CD4-positive, alpha-beta T cell treated with Interleukin-10 for 1 hour (primary cell): ENCODE results near the gene HOOK2.

Experiments
- DNase-seq: peaks from one replicate; pipeline ENCODE4 v3.0.0-alpha.2; 2020

HOOK2 gene

DNA sequence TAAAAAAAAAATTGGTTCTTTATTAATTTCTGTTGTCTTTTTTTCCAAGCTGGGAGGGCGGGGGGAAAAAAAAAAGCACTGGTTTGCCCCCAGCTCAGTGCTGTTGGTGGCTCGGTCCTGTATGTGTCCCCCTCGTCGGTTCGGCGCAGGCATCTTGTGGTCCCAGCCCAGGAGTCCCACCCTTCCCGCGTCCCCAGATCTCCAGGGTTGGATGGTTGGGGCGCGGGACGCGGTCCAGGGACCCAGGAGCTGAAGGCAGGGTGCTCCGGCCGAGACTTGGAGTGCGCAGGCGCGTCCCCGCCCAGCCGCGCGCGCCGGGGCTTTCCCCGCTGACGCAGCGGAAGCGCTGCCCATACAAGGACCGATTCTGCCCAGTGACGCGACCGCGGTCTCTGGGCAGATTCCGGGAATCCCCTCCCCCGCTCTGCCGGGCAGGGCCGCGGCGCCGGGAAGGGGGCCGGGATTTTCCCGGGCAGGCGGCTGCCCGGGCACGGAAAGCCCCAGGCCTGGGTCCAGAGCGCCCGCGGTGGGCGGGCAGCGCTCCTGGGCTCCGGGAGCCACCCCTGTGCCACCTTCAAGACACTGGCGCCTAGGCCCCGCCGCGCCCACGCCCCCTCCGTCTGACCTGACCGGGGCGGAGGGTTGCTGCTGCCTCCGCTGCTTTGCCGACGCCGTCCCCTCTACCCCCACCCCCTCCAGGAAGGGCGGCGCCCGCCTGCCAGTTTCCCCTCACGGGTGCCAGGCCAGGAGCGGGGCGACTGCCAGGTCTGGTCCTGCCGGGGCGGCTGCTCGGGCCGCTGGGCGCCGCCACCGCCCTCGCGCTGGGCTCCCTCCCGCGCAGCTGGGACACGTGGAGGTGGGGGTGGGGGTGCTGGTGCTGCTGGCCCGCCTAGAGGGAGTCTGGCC, 18.2 kb upstream of the HOOK2 start:
- peak; percentile 97 for DNase-seq

DNA sequence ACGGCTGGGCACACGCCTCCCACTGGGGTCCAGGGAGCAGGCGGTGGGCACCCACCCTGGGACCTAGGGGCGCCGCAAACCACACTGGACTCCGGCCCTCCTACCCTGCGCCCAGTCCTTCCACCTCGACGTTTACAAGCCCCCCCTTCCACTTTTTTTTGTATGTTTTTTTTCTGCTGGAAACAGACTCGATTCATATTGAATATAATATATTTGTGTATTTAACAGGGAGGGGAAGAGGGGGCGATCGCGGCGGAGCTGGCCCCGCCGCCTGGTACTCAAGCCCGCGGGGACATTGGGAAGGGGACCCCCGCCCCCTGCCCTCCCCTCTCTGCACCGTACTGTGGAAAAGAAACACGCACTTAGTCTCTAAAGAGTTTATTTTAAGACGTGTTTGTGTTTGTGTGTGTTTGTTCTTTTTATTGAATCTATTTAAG, 17.5 kb upstream of the HOOK2 start:
- DNase-seq, result no peak

DNA sequence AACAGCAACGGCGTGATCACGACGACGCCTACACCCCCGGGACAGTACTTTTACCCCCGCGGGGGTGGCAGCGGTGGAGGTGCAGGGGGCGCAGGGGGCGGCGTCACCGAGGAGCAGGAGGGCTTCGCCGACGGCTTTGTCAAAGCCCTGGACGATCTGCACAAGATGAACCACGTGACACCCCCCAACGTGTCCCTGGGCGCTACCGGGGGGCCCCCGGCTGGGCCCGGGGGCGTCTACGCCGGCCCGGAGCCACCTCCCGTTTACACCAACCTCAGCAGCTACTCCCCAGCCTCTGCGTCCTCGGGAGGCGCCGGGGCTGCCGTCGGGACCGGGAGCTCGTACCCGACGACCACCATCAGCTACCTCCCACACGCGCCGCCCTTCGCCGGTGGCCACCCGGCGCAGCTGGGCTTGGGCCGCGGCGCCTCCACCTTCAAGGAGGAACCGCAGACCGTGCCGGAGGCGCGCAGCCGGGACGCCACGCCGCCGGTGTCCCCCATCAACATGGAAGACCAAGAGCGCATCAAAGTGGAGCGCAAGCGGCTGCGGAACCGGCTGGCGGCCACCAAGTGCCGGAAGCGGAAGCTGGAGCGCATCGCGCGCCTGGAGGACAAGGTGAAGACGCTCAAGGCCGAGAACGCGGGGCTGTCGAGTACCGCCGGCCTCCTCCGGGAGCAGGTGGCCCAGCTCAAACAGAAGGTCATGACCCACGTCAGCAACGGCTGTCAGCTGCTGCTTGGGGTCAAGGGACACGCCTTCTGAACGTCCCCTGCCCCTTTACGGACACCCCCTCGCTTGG, 16.9 kb upstream of the HOOK2 start:
- DNase-seq, result peak; percentile 73

GRCh38 chr19:12791345-12792050, 16.1 kb upstream of the HOOK2 start, which contains the start of gene JUNB:
JUNB (plus strand) TSS chr19:12791486; CDS start chr19:12791772, 286 bp downstream.
- DNase-seq, result peak; percentile 99

- DNase-seq, result no peak
Measured at GRCh38 chr19:12790628-12791344, 15.4 kb upstream of the HOOK2 start.

DNA sequence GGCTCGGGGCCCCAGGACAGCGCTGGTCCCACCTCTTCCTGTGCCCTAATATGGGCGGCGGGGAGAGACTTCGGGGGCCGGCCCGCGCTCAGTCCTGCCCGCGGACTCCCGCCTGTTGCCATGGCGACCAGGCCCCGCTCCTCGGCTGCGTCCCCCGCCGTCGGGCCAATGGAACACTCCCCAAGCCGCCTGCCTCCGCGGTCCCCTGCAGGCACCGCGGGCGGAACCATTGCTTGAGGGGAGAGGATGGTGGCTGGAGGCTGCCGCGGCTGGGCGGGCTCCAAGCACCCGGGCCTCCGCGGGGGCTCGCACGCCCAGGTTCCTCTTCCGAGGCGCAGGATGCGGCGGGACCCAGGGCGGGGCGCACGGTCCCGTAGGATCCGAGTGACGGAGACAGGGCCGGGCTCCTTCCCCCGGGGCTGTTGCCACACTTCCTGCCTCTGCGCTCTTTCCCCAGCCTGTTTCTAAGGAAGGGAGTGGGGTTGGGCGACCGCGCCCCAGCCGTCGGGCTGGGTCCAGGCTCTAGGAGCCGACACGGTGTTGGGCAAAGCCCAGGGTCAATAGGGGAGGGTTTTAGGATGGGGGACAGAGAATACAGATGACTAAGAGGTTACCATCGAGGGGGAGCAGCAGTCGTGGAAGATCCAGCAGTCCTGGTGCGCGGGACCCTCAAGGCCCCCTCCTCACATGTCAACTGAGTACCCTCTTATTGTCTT, 14.7 kb upstream of the HOOK2 start:
- peak; percentile 98 for DNase-seq

GRCh38 chr19:12789098-12789903, 13.9 kb upstream of the HOOK2 start:
- DNase-seq, result peak; percentile 65

DNA sequence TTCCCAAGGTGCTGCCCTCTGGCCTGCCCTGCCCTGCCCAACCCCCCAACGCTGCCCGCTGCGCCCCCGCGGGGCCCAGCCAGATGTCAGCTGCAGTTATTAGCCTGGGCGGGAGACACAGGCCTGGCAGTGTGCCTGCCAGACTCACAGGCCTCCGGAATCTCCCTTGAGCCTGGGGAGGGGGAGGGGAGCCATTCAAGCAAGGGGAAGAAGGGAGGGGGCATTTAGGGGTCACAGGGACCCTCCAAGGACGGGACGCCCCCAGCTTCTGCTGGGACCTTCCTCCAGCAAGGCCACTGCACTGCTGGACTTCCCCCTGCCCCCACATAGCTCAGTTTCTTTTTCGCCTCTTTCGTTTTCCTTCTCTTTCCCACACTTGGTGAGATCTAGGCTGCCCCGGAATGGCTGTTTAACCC, 13.3 kb upstream of the HOOK2 start:
- DNase-seq, result peak; percentile 83

- no peak for DNase-seq
Measured at GRCh38 chr19:12788042-12788681, 12.8 kb upstream of the HOOK2 start.

DNA sequence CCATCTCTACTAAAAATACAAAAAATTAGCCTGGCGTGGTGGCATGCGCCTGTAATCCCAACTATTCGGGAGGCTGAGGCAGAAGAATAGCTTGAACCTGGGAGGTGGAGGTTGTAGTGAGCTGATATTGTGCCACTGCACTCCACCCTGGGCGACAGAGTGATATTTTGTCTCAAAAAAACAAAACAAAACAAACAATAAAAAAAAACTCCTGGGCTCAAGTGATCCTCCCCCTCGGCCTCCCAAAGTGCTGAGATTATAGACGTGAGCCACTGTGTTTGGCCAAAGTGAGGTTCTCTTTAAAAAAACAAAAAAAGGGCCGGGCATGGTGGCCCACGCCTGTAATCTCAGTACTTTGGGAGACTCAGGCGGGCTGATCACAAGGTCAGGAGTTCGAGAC, 12.1 kb upstream of the HOOK2 start:
- DNase-seq, result no peak

GRCh38 chr19:12786952-12787351, 11.6 kb upstream of the HOOK2 start:
- no peak for DNase-seq

- DNase-seq, result peak; percentile 47
Measured at GRCh38 chr19:12786141-12786870, 11.0 kb upstream of the HOOK2 start.

- DNase-seq, result no peak
Measured at GRCh38 chr19:12785431-12786031, 10.2 kb upstream of the HOOK2 start.

GRCh38 chr19:12784871-12785430, 9.6 kb upstream of the HOOK2 start:
- peak; percentile 81 for DNase-seq

GRCh38 chr19:12784394-12784870, 9.1 kb upstream of the HOOK2 start:
- peak; percentile 49 for DNase-seq

GRCh38 chr19:12783849-12784393, 8.6 kb upstream of the HOOK2 start:
- DNase-seq, result peak; percentile 50

- peak; percentile 48 for DNase-seq
Measured at GRCh38 chr19:12783291-12783848, 8.0 kb upstream of the HOOK2 start.
